Activated naive CD4-positive, alpha-beta T cell treated with anti-CD3 and anti-CD28 coated beads, Interleukin-2, amount 50 U/mL, for 72 hours (primary cell): ENCODE results near the gene LEPR. TPM values are rescaled to one million over a fixed set of nuclear protein-coding genes. Genes with fewer than 3 reads are reported as not detected.
"Not testable (repeated sequence)": the region's sequence is repeated elsewhere in the genome, so short reads cannot be mapped to it uniquely, and the experiment has no call there.

Source experiments
- ATAC-seq, 2 donors: fragments of 150-1000 bp; cut with Tn5 transposase; 2 replicates each; pipeline ENCODE4 v1.10.0; 2021; ENCODE audit warnings: mild to moderate bottlenecking in 2 of 2, moderate library complexity in 2 of 2
- DNase-seq, 2 donors: peaks; one replicate each; pipeline ENCODE4 v3.0.0; 2021 to 2022; ENCODE audit warnings: low spot score in 2 of 2
- H3K27ac Mint-ChIP-seq, 2 donors: one replicate each; pipeline ENCODE4 v1.8.0; 2022; ENCODE audit warnings: mild to moderate bottlenecking in 2 of 2, mixed read lengths in 2 of 2
- H3K36me3 Mint-ChIP-seq, 2 donors: one replicate each; pipeline ENCODE4 v1.8.0; 2022; ENCODE audit warnings: mixed read lengths in 2 of 2
- H3K9me3 Mint-ChIP-seq, 2 donors: one replicate each; pipeline ENCODE4 v1.8.0; 2022; ENCODE audit warnings: mixed read lengths in 2 of 2
- total RNA-seq, 2 donors: library from RNA; stranded (reverse); gene quantifications; one replicate each; pipeline ENCODE4 v1.2.3, GENCODE V29; 2022

LEPR gene
- total RNA-seq, 2 donors from 2014 or later, result 2.9 to 3.0 TPM

DNA sequence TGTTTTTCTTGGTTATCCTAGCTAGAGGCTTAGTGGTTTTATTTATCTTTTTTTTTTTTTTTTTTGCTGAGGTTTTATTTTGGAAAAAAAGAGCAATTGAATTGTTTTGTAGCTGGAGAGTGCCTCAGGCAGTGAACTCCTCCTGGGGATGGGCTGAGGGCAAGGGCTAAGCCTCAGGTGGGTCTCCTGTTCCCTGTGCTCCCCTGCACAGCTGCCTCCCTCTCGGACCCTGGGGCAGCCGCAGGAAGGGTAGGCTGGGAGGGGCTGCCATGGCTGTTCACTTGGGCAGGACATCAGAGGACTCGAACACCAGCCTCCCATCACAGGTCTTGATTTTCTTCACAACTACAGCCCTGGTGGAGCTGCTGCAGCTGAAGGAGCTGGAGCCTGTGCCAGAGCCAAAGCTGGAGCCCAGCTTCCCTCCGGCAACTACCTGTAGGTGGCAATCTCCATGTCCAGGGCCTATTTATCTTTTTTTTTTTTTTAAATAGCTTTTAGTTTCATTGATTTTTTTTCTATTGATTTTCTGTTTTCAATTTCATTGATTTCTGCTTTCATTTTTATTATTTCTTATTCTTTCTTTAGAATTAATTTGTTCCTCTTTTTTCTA lies 28.9 kb downstream of the LEPR start:
- Mint-ChIP-seq H3K9me3 (peaks cover 0 to 4% of the 10 kb centered on the region in 2 donors), H3K27ac (no peak overlapping the region), H3K36me3 (peaks cover 0 to 6% of the 10 kb centered on the region in 2 donors)
- no peak for DNase-seq
- ATAC-seq, result no peak

DNA sequence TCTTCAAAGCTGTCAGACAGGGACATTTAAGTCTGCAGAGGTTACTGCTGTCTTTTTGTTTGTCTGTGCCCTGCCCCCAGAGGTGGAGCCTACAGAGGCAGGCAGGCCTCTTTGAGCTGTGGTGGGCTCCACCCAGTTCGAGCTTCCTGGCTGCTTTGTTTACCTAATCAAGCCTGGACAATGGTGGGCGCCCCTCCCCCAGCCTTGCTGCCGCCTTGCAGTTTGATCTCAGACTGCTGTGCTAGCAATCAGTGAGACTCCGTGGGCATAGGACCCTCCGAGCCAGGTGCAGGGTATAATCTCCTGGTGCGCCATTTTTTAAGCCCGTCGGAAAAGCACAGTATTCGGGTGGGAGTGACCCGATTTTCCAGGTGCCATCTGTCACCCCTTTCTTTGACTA lies 35.2 kb downstream of the LEPR start:
- not testable (repeated sequence) for H3K27ac Mint-ChIP-seq, DNase-seq, ATAC-seq
- peaks cover 6 to 11% of the 10 kb centered on the region in 2 donors for H3K9me3 Mint-ChIP-seq
- peaks cover 8 to 14% of the 10 kb centered on the region in 2 donors for H3K36me3 Mint-ChIP-seq

GRCh38 chr1:65456481-65456880 lies 36.0 kb downstream of the LEPR start:
- ATAC-seq (no peak), DNase-seq (no peak)
- Mint-ChIP-seq H3K27ac (no peak overlapping the region), H3K36me3 (peaks cover 8 to 14% of the 10 kb centered on the region in 2 donors), H3K9me3 (peaks cover 6 to 11% of the 10 kb centered on the region in 2 donors)

DNA sequence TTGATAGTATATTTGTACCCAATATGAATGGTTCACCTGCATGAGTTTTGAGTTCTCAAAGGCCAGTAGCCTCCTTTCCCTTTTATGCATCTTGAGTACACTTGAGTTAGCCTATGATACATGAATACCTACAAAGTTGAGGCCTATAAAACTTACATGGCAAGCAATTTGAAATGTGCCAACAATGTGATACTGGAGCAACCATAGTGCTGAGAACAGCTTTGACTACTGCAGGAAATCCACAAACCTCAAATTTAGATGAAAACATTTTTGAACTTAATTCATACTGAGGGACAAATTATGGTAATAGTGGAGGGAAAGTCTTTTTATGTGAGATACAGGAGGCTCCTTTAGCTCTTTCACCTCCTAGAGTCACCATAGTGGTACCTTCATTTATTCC lies 37.4 kb downstream of the LEPR start:
- H3K9me3 Mint-ChIP-seq, result peaks cover 6 to 11% of the 10 kb centered on the region in 2 donors
- H3K27ac Mint-ChIP-seq, result no peak overlapping the region
- no peak for DNase-seq
- no peak for ATAC-seq
- H3K36me3 Mint-ChIP-seq, result peaks cover 8 to 14% of the 10 kb centered on the region in 2 donors

- H3K36me3 Mint-ChIP-seq, result peaks cover 8% of the 10 kb centered on the region in 2 donors
- ATAC-seq, result no peak
- no peak overlapping the region for H3K27ac Mint-ChIP-seq
- DNase-seq, result no peak
- H3K9me3 Mint-ChIP-seq, result peaks cover 6 to 12% of the 10 kb centered on the region in 2 donors
Measured at GRCh38 chr1:65458730-65459396, 38.4 kb downstream of the LEPR start.

DNA sequence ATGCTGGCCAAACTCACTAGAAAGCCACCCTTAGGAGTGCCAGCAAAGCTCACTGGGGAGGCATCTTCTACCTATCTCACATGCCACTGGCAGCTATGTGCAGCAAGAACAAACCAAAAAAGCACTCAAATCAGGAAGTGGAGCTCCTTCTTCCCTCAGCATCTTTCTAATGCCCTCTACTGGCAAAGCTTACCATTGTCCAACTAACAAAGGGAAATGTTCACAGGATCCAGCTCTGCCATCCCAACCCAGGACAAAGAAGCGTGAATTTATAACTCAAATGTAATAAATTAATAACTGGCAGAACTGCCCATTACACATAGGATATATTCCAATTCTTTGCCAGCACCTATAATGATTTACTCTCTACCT lies 38.9 kb downstream of the LEPR start:
- Mint-ChIP-seq H3K9me3 (peaks cover 6 to 14% of the 10 kb centered on the region in 2 donors), H3K27ac (no peak overlapping the region), H3K36me3 (peaks cover 8% of the 10 kb centered on the region in 2 donors)
- peak in 1 of 2 donors; percentile 34 for ATAC-seq
- DNase-seq, result no peak

DNA sequence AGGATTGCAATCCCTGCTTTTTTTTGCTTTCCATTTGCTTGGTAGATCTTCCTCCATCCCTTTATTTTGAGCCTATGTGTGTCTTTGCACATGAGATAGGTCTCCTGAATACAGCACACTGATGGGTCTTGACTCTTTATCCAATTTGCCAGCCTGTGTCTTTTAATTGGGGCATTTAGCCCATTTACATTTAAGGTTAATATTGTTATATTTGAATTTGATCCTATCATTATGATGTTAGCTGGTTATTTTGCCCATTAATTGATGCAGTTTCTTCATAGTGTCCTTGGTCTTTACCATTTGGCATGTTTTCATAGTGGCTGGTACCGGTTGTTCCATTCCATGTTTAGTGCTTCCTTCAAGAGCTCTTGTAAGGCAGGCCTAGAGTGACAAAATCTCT lies 45.4 kb downstream of the LEPR start:
- H3K27ac Mint-ChIP-seq, DNase-seq, ATAC-seq: not testable (repeated sequence)
- peaks cover 7 to 18% of the 10 kb centered on the region in 2 donors for H3K9me3 Mint-ChIP-seq
- H3K36me3 Mint-ChIP-seq, result peaks cover 10 to 17% of the 10 kb centered on the region in 2 donors

- no peak overlapping the region for H3K27ac Mint-ChIP-seq
- no peak for ATAC-seq
- DNase-seq, result no peak
- peaks cover 7 to 18% of the 10 kb centered on the region in 2 donors for H3K9me3 Mint-ChIP-seq
- H3K36me3 Mint-ChIP-seq, result peaks cover 10 to 17% of the 10 kb centered on the region in 2 donors
Measured at GRCh38 chr1:65467536-65467935, 47.1 kb downstream of the LEPR start.

- ATAC-seq (no peak), DNase-seq (no peak)
- Mint-ChIP-seq H3K9me3 (peaks cover 7 to 11% of the 10 kb centered on the region in 2 donors), H3K36me3 (peaks cover 10 to 17% of the 10 kb centered on the region in 2 donors), H3K27ac (no peak overlapping the region)
Measured at GRCh38 chr1:65469126-65469888, 48.8 kb downstream of the LEPR start.

DNA sequence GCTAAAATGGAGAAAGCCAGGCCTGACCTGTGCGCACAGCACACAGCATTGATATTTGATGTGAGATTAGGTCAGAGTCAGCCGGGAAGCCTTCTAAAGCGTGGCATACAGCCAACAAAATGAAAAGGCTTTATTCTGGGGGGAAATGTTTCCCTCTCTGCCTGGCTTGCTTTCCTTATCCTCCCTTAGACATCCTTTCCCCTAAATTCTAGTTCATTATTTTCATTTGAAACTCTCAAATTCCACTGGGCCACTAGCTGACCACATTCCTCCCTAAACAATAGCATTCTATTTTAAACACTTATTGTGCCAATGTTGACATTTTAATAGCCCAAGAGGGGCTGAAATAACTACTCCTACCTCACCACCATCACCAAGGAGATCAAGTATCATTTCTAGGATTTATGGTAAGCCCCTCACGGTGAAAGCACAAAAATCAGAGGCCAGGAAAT lies 49.4 kb downstream of the LEPR start:
- DNase-seq, result no peak
- Mint-ChIP-seq H3K27ac (no peak overlapping the region), H3K9me3 (peaks cover 5 to 9% of the 10 kb centered on the region in 2 donors), H3K36me3 (peaks cover 9 to 15% of the 10 kb centered on the region in 2 donors)
- ATAC-seq, result no peak

Other genes with a start within 250 kb of the LEPR start
- gene DNAJC6, start 111.1 kb upstream of the LEPR start, total RNA-seq, result 1 to 10 TPM in 1 of 2 donors, under 1 TPM in 1; 0.91 to 3.1 TPM
- 10 to 100 TPM in 1 of 2 donors, 1 to 10 TPM in 1; 8.7 to 19.2 TPM for gene LEPROT, start within 50 bp of the LEPR start, total RNA-seq